Neural cell (in vitro differentiated cells): ENCODE results near the gene OR51L1. TPM values are rescaled to one million over a fixed set of nuclear protein-coding genes. Genes with fewer than 3 reads are reported as not detected.

Source experiments
- H2AFZ ChIP-seq: fragments of 200-600, 300-800 bp; sonication (generic), shearing (Covaris generic); 2 replicates; pipeline ENCODE4 v1.6.0; 2014; ENCODE audit warnings: low read depth, mild to moderate bottlenecking, antibody characterized with exemption, low read length, moderate library complexity
- H3F3A ChIP-seq: fragments of 200-600 bp; shearing (Covaris generic); 2 replicates; pipeline ENCODE4 v1.6.1; 2016; ENCODE audit warnings: mild to moderate bottlenecking, moderate library complexity, mixed read lengths, antibody characterized with exemption, low read length; ENCODE audit not compliant: insufficient read depth, poor library complexity, severe bottlenecking
- H3K27ac ChIP-seq: fragments of 200-600, 300-800 bp; sonication (generic), shearing (Covaris generic); 2 replicates; pipeline ENCODE4 v1.5.1; 2014; ENCODE audit warnings: mild to moderate bottlenecking, low read length, moderate library complexity
- H3K27me3 ChIP-seq: fragments of 300-800, 200-600 bp; sonication (generic), shearing (Covaris generic); 2 replicates; pipeline ENCODE4 v1.6.0; 2014; ENCODE audit warnings: mild to moderate bottlenecking, low read depth, low read length, moderate library complexity; ENCODE audit not compliant: insufficient read depth
- H3K36me3 ChIP-seq: fragments of 300-800, 200-600 bp; sonication (generic), shearing (Covaris generic); 2 replicates; pipeline ENCODE4 v1.5.1; 2014; ENCODE audit warnings: mild to moderate bottlenecking, antibody characterized with exemption, low read length, moderate library complexity; ENCODE audit not compliant: insufficient read depth
- H3K4me2 ChIP-seq: fragments of 300-800, 200-600 bp; sonication (generic), shearing (Covaris generic); 2 replicates; pipeline ENCODE4 v1.6.0; 2014; ENCODE audit warnings: mild to moderate bottlenecking, low read length
- H3K4me3 ChIP-seq: fragments of 300-800, 200-600 bp; sonication (generic), shearing (Covaris generic); 2 replicates; pipeline ENCODE4 v1.5.1; 2014; ENCODE audit warnings: mild to moderate bottlenecking, low read length, moderate library complexity
- H3K79me2 ChIP-seq: fragments of 200-600 bp; shearing (Covaris generic); replicated peaks from 2 replicates; pipeline ENCODE4 v1.6.0; 2014; ENCODE audit warnings: mild to moderate bottlenecking, low read length, moderate library complexity; ENCODE audit not compliant: insufficient read depth
- H3K9ac ChIP-seq: fragments of 300-800, 200-600 bp; sonication (generic), shearing (Covaris generic); 2 replicates; pipeline ENCODE4 v1.6.1; 2016; ENCODE audit warnings: mild to moderate bottlenecking, low read length, mixed read lengths
- H3K9me2 ChIP-seq: fragments of 200-600 bp; shearing (Covaris generic); 2 replicates; pipeline ENCODE4 v1.6.1; 2016; ENCODE audit warnings: mild to moderate bottlenecking, low read length, mixed read lengths; ENCODE audit not compliant: insufficient read depth
- H3K9me3 ChIP-seq: fragments of 200-600, 300-800 bp; sonication (generic), shearing (Covaris generic); 2 replicates; pipeline ENCODE4 v1.6.1; 2016; ENCODE audit warnings: mild to moderate bottlenecking, mixed run types, low read length, moderate library complexity, mixed read lengths
- H4K20me1 ChIP-seq: fragments of 200-600 bp; shearing (Covaris generic); 2 replicates; pipeline ENCODE4 v1.6.1; 2016; ENCODE audit warnings: mild to moderate bottlenecking, mixed run types; ENCODE audit not compliant: insufficient read depth
- EP300 ChIP-seq: fragments of 450-650 bp; conservative IDR thresholded peaks from 2 replicates; pipeline ENCODE4 v1.6.1; 2014; ENCODE audit warnings: antibody characterized with exemption, mild to moderate bottlenecking, moderate library complexity; ENCODE audit not compliant: poor library complexity, severe bottlenecking
- EZH2 ChIP-seq: fragments of 200-600, 300-800 bp; shearing (Covaris generic), sonication (generic); IDR thresholded peaks from 2 replicates; pipeline ENCODE4 v1.6.1; 2014; ENCODE audit warnings: antibody characterized with exemption, low read length, borderline replicate concordance, mild to moderate bottlenecking; ENCODE audit not compliant: insufficient read depth, poor library complexity, severe bottlenecking
- MXI1 ChIP-seq: fragments of 450-650 bp; conservative IDR thresholded peaks from 2 replicates; pipeline ENCODE4 v1.6.1; 2014; ENCODE audit warnings: antibody characterized with exemption, mild to moderate bottlenecking; ENCODE audit not compliant: poor library complexity, severe bottlenecking
- POLR2AphosphoS5 ChIP-seq: IDR thresholded peaks from 2 replicates; pipeline ENCODE4 v1.6.1; 2012
- RAD21 ChIP-seq: fragments of 450-650 bp; conservative IDR thresholded peaks from 2 replicates; pipeline ENCODE4 v1.6.1; 2014; ENCODE audit warnings: antibody characterized with exemption, mild to moderate bottlenecking, moderate library complexity
- SMC3 ChIP-seq: fragments of 450-650 bp; conservative IDR thresholded peaks from 2 replicates; pipeline ENCODE4 v1.6.1; 2014; ENCODE audit warnings: antibody characterized with exemption, mild to moderate bottlenecking, moderate library complexity; ENCODE audit not compliant: poor library complexity
- TAF1 ChIP-seq: IDR thresholded peaks from 2 replicates; pipeline ENCODE4 v1.6.1; 2012; ENCODE audit warnings: low read depth
- polyA plus RNA-seq: library from polyadenylated mRNA; depleted of rRNA; stranded (reverse); fragments of >200 nt; gene quantifications from 2 replicates; pipeline ENCODE4 v1.2.3, GENCODE V29; 2014
- TF ChIP-seq, protein P1 (sequence below): IDR thresholded peaks from 2 replicates; pipeline ENCODE4 v1.6.1; 2012; ENCODE audit warnings: borderline replicate concordance
- TF ChIP-seq, protein P2 (sequence below): fragments of 450-650 bp; IDR thresholded peaks from 2 replicates; pipeline ENCODE4 v1.5.1; 2014; ENCODE audit warnings: antibody characterized with exemption, mild to moderate bottlenecking, moderate library complexity; ENCODE audit not compliant: poor library complexity, severe bottlenecking

The OR51L1 gene
- polyA plus RNA-seq, 1 donor from 2014 or later, result not detected

DNA sequence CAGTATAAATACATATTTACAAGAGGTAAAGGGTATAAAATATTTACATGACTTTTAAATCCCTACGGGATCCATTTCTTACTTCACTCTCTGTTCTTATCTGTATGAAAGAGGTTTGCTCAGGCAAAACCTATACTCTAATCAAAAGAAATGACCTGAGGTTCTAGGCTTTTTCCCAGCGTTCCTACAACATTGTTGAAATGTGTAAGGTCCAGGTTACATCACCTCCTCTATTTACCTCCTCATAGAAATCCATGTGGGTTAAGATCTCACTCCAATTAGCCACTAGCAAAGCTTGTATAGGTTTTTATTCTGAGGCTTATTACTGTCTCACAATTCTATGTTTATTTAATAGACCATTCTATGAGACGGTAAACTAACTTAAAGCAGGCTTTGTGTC lies 12.0 kb upstream of the OR51L1 start:
- no peaks in the 10 kb centered on the region for H3K27me3 ChIP-seq
- no peak for TF ChIP-seq EP300
- TF ChIP-seq MXI1, result no peak
- no peak for TF ChIP-seq SMC3
- no peak for TF ChIP-seq EZH2
- TF ChIP-seq TAF1, result no peak
- TF ChIP-seq, protein P1, sequence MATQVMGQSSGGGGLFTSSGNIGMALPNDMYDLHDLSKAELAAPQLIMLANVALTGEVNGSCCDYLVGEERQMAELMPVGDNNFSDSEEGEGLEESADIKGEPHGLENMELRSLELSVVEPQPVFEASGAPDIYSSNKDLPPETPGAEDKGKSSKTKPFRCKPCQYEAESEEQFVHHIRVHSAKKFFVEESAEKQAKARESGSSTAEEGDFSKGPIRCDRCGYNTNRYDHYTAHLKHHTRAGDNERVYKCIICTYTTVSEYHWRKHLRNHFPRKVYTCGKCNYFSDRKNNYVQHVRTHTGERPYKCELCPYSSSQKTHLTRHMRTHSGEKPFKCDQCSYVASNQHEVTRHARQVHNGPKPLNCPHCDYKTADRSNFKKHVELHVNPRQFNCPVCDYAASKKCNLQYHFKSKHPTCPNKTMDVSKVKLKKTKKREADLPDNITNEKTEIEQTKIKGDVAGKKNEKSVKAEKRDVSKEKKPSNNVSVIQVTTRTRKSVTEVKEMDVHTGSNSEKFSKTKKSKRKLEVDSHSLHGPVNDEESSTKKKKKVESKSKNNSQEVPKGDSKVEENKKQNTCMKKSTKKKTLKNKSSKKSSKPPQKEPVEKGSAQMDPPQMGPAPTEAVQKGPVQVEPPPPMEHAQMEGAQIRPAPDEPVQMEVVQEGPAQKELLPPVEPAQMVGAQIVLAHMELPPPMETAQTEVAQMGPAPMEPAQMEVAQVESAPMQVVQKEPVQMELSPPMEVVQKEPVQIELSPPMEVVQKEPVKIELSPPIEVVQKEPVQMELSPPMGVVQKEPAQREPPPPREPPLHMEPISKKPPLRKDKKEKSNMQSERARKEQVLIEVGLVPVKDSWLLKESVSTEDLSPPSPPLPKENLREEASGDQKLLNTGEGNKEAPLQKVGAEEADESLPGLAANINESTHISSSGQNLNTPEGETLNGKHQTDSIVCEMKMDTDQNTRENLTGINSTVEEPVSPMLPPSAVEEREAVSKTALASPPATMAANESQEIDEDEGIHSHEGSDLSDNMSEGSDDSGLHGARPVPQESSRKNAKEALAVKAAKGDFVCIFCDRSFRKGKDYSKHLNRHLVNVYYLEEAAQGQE, result no peak
- TF ChIP-seq POLR2AphosphoS5, result no peak
- TF ChIP-seq RAD21, result no peak
- TF ChIP-seq, protein P2, sequence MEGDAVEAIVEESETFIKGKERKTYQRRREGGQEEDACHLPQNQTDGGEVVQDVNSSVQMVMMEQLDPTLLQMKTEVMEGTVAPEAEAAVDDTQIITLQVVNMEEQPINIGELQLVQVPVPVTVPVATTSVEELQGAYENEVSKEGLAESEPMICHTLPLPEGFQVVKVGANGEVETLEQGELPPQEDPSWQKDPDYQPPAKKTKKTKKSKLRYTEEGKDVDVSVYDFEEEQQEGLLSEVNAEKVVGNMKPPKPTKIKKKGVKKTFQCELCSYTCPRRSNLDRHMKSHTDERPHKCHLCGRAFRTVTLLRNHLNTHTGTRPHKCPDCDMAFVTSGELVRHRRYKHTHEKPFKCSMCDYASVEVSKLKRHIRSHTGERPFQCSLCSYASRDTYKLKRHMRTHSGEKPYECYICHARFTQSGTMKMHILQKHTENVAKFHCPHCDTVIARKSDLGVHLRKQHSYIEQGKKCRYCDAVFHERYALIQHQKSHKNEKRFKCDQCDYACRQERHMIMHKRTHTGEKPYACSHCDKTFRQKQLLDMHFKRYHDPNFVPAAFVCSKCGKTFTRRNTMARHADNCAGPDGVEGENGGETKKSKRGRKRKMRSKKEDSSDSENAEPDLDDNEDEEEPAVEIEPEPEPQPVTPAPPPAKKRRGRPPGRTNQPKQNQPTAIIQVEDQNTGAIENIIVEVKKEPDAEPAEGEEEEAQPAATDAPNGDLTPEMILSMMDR, result no peak
- no peak overlapping the region for H2AFZ ChIP-seq
- H3K27ac ChIP-seq, result no peak overlapping the region
- H3K9me2 ChIP-seq, result no peaks in the 10 kb centered on the region
- H3K4me2 ChIP-seq, result no peak overlapping the region
- H3K4me3 ChIP-seq, result no peak overlapping the region
- no peaks in the 10 kb centered on the region for H3K36me3 ChIP-seq
- no peaks in the 10 kb centered on the region for H3F3A ChIP-seq
- H3K9me3 ChIP-seq, result no peaks in the 10 kb centered on the region
- no peaks in the 10 kb centered on the region for H3K79me2 ChIP-seq
- H4K20me1 ChIP-seq, result no peaks in the 10 kb centered on the region
- H3K9ac ChIP-seq, result no peak overlapping the region

DNA sequence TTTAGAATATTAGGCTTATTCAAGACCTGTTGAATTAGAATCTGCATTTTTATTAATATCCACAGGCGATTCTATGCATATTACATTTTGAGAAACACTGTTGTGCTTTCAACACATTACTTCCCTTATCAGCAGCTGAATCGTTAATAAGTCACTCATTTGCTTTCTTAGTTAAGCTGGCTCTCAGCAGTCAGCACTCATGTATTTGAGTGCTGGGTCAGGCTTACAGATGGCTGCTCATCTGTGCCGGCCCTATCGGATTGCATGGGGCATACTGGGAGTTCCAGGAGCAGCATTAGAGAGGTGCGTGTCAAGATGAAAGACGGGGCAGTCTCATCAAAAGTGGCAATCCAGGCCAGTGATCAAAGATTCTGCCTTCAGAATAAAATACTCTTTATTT lies 10.8 kb upstream of the OR51L1 start:
- no peaks in the 10 kb centered on the region for H4K20me1 ChIP-seq
- H3K79me2 ChIP-seq, result no peaks in the 10 kb centered on the region
- no peak overlapping the region for H2AFZ ChIP-seq
- H3K9ac ChIP-seq, result no peak overlapping the region
- H3K9me3 ChIP-seq, result no peaks in the 10 kb centered on the region
- no peaks in the 10 kb centered on the region for H3K9me2 ChIP-seq
- H3K4me3 ChIP-seq, result no peak overlapping the region
- no peaks in the 10 kb centered on the region for H3K36me3 ChIP-seq
- H3K4me2 ChIP-seq, result no peak overlapping the region
- no peaks in the 10 kb centered on the region for H3F3A ChIP-seq
- TF ChIP-seq TAF1 (no peak), RAD21 (no peak)
- no peaks in the 10 kb centered on the region for H3K27me3 ChIP-seq
- H3K27ac ChIP-seq, result no peak overlapping the region

DNA sequence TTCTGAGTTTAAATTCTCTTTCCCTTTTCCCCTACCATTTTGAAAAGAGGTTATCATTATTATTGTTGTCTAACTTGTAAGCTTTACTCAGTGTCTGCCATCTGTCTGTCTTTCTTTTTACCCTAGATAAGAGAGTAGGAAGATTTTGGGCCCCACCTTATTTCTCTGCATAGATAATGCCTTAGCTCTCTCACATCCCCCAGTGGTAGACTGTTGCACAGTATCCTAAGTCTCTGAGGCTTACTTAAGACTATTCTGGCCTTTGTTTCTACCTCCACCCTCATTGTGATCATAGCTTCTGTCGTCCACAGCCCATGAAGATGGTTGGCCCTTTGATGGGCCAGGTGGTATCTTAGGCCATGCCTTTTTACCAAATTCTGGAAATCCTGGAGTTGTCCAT lies 3.6 kb upstream of the OR51L1 start:
- Histone ChIP-seq H3K9ac (no peak overlapping the region), H3K27me3 (no peaks in the 10 kb centered on the region), H3F3A (no peaks in the 10 kb centered on the region), H3K9me3 (no peaks in the 10 kb centered on the region), H2AFZ (no peak overlapping the region), H3K79me2 (no peaks in the 10 kb centered on the region), H3K9me2 (no peaks in the 10 kb centered on the region), H4K20me1 (no peaks in the 10 kb centered on the region), H3K36me3 (no peaks in the 10 kb centered on the region), H3K4me2 (no peak overlapping the region), H3K4me3 (no peak overlapping the region), H3K27ac (no peak overlapping the region)
- TF ChIP-seq EP300 (no peak), MXI1 (no peak), TAF1 (no peak), RAD21 (no peak), POLR2AphosphoS5 (no peak), SMC3 (no peak), EZH2 (no peak)
- TF ChIP-seq, protein P1, result no peak
- TF ChIP-seq, protein P2, result no peak
